Measurements from ENCODE around the gene GALNT2.

The GALNT2 gene

DNA sequence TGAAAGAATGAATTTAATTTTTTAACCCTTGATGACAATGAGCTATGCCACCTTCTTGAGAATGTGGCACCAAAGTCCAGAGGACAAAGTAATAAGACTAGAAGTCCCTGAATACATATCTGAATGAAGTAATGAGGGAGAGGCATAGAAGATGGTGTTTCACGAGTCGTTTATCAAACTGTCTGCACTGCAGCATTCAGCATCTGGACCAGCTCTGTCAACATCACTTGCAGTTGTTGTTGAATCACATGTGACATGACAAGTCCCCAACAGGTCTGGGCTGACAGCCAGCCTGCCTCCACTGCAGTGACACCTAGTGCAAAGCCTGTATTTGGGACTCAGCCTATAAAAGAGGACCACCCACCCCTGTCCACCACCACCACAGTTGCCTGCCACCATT lies 17.3 kb upstream of the GALNT2 start:
- H3K4me3 ChIP-seq (ENCODE audit: low read depth, low read length): no peak overlapping the region
- DNase-seq (ENCODE audit: low read depth): no peak
- in situ Hi-C loops (cut with HindIII; ENCODE audit: low sequenced_read_pairs): no loop called here
- TF ChIP-seq, protein P1, sequence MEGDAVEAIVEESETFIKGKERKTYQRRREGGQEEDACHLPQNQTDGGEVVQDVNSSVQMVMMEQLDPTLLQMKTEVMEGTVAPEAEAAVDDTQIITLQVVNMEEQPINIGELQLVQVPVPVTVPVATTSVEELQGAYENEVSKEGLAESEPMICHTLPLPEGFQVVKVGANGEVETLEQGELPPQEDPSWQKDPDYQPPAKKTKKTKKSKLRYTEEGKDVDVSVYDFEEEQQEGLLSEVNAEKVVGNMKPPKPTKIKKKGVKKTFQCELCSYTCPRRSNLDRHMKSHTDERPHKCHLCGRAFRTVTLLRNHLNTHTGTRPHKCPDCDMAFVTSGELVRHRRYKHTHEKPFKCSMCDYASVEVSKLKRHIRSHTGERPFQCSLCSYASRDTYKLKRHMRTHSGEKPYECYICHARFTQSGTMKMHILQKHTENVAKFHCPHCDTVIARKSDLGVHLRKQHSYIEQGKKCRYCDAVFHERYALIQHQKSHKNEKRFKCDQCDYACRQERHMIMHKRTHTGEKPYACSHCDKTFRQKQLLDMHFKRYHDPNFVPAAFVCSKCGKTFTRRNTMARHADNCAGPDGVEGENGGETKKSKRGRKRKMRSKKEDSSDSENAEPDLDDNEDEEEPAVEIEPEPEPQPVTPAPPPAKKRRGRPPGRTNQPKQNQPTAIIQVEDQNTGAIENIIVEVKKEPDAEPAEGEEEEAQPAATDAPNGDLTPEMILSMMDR (IDR thresholded peaks at IDR 0.05; ENCODE audit: low read depth, low read length, missing control alignments): no peak

DNA sequence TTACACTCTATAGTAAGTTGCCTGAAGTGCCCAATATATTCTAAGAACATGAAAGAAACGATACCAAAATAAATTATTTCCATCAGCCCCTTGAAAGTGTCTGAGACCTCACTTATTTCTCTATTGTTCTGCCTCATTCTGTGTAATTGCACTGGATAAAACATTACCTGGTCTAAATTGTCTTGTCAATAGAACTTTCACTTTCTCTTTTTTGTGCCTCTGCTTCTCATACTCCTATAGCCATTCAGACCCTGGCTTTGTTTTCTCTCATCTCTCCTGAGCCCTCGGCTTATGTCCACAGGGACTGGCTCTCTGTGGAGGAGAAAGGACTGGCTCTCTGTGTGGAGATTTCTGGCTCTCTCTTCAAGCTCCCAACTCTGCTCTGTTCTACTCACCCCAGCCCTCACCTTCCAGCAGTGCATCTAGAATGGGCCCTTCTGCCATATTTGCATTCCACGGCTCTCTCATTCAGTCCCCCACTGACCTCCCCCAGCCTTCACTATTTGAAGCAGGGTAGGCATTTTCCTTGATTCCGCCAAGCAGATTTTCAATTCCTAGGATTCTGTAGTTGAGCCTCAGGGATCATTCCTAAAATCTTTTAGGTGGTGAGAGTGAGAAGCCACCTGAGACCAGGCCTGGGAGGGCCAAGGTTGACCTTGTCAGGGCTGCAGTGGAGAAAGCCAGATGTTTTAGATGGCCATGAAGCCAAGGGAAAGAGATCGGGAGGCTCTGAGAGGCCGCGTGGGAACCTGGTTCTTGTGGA lies 15.9 kb upstream of the GALNT2 start:
- TF ChIP-seq, protein P1 (IDR thresholded peaks at IDR 0.05; ENCODE audit: low read depth, low read length, missing control alignments): no peak
- in situ Hi-C loops (cut with HindIII; ENCODE audit: low sequenced_read_pairs): no loop called here
- H3K4me3 ChIP-seq (ENCODE audit: low read depth, low read length): no peak overlapping the region

DNA sequence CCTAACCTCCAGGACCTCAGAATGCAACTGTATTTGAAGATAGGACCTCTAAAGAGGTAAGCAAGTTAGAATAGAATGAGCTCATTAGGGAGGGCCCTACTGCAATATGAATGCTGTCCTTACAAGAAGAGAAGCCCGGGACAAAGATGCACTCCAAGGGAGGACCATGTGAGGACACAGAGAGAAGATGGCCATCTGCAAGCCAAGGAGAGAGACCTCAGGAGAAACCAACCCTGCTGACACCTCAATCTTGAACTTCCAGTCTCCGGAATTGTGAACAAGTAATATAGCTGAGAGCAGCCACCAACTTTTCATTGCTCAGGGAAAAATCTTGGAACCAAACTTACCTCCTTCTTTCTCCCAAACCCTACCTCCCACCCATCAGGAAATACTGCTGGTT lies 15.0 kb upstream of the GALNT2 start:
- DNase-seq (ENCODE audit: low read depth): no peak
- TF ChIP-seq, protein P1 (IDR thresholded peaks at IDR 0.05; ENCODE audit: low read depth, low read length, missing control alignments): no peak
- no peak overlapping the region for H3K4me3 ChIP-seq (ENCODE audit: low read depth, low read length)
- in situ Hi-C loops (cut with HindIII; ENCODE audit: low sequenced_read_pairs): no loop called here

More for the DNA sequence above, 15.9 kb upstream of the GALNT2 start:
- DNase-seq (ENCODE audit: low read depth): no peak

DNA sequence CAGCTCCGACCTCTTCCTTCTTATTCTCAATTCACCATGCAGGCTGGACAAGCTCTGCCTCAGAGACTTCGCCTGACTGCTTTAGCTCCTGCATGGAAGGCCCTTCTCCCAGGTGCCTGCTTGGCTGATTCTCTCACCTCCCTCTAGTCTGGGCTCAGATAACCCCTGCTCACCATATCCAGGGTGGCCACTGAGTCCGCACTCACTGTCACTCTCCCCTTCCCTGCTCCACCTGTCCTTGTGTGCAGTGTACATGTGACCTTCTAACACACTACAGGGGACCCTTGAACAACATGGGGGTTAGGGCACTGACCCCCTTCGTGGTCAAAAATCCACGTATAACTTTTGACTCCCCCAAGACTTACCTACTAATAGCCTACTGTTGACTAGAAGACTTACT lies 14.4 kb upstream of the GALNT2 start:
- no peak overlapping the region for H3K4me3 ChIP-seq (ENCODE audit: low read depth, low read length)
- DNase-seq (ENCODE audit: low read depth): no peak
- in situ Hi-C loops (cut with HindIII; ENCODE audit: low sequenced_read_pairs): no loop called here
- TF ChIP-seq, protein P1 (IDR thresholded peaks at IDR 0.05; ENCODE audit: low read depth, low read length, missing control alignments): no peak

DNA sequence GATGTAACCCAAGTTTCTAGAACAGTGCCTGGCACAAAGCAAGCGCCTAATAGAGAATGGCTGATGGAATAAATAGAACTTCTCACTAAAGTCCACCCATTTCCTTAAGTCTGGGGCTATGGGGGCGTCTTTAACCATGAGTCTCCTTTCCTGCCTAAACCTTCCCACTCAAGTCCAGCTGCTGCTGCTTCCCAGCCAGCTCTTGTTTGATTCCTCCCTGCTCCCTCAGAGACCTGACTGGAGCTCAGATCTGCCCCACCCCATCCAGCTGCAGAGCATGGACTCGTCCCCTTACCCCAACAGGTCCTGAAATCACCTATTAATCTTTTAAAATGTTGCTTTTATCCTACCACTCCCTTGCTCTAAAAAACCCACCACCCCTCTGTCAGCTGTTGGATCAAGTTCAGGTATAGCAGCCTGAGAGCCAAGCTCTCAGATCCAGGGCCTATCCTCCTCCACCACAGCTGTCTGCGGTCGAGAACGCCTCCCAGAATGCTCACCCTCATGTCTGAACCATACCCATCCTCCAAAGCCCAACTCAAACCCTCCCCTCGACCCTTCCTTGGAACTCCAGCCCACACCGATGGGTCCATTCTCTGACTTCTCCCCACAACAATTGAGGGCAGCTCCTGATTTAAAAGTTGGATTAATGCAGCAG lies 12.8 kb upstream of the GALNT2 start:
- DNase-seq (ENCODE audit: low read depth): no peak
- TF ChIP-seq, protein P1 (IDR thresholded peaks at IDR 0.05; ENCODE audit: low read depth, low read length, missing control alignments): no peak
- in situ Hi-C loops (cut with HindIII; ENCODE audit: low sequenced_read_pairs): no loop called here
- no peak overlapping the region for H3K4me3 ChIP-seq (ENCODE audit: low read depth, low read length)

DNA sequence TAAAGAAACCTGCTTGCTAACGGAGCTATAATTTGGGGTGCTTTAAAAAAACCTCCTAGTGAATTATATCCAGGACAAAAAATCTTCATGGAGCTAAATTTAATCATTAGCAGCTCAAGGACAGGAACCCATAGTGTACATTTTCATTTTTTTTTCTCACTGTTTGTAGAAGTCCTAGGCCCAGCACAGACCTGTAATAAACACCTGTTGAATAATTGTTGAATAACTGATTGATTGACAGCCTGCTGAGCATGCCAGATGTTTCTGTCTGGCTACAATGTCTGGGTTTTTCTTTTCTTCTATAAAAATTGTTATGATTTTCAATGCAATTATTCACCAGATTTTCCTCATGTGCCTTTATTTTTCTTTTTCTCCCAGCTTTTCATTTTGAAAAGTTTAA lies 10.9 kb upstream of the GALNT2 start:
- DNase-seq (ENCODE audit: low read depth): no peak
- in situ Hi-C loops (cut with HindIII; ENCODE audit: low sequenced_read_pairs): no loop called here
- TF ChIP-seq, protein P1 (IDR thresholded peaks at IDR 0.05; ENCODE audit: low read depth, low read length, missing control alignments): no peak
- no peak overlapping the region for H3K4me3 ChIP-seq (ENCODE audit: low read depth, low read length)
